GM12878 (cell line): Measurements from ENCODE around the gene FBXL7. TPM values are rescaled to one million over a fixed set of nuclear protein-coding genes. Genes with fewer than 3 reads are reported as not detected.

Source experiments
- ATAC-seq: fragments of 200-7000 bp; cut with Tn5 transposase; 3 replicates; pipeline ENCODE4 v1.9.1; 2020; ENCODE audit warnings: mild to moderate bottlenecking, moderate library complexity
- BruUV-seq: library from RNA; stranded (reverse); fragments of 400-500 nt; replicated peaks from 2 replicates; lab custom pipeline; 2021; lab: Mats Ljungman, UMichigan
- CTCF ChIA-PET: fragments of 300-600 bp; sonication (Branson Sonifier 250); formaldehyde crosslinking; extraction: SDS; loops from one replicate; lab custom pipeline; 2021; ENCODE audit warnings: inconsistent platforms; lab: Yijun Ruan, JAX
- POLR2A ChIA-PET: fragments of 350-600 bp; formaldehyde crosslinking; extraction: SDS; loops from one replicate; lab custom pipeline; 2021; ENCODE audit warnings: inconsistent platforms; lab: Charles Lee
- RAD21 ChIA-PET: fragments of 300-600 bp; sonication (Branson Sonifier 250); formaldehyde crosslinking; loops from one replicate; lab custom pipeline; 2023; ENCODE audit warnings: antibody characterized with exemption; ENCODE audit not compliant: unreplicated experiment; lab: Charles Lee
- SMC1A ChIA-PET: fragments of 300-600 bp; sonication (Branson Sonifier 250); formaldehyde crosslinking; loops from one replicate; lab custom pipeline; 2023; ENCODE audit not compliant: unreplicated experiment, uncharacterized antibody; lab: Charles Lee
- DNase-seq: peaks from one replicate; pipeline ENCODE4 v3.0.0-alpha.2; 2011; ENCODE audit warnings: low read depth, low spot score
- FAIRE-seq: peaks from 3 replicates; lab custom pipeline; 2011; peaks lifted over from hg19 to GRCh38; lab: Jason Lieb, UNC
- H2AFZ ChIP-seq: 2 replicates; pipeline ENCODE4 v1.6.0; 2011; ENCODE audit warnings: low read depth, low read length, control low read depth; ENCODE audit not compliant: control insufficient read depth
- H3K27ac ChIP-seq: 2 replicates; pipeline ENCODE4 v1.5.1; 2011; ENCODE audit warnings: control low read depth; ENCODE audit not compliant: control insufficient read depth, insufficient read depth
- H3K27me3 ChIP-seq, 2 experiments: replicated peaks in 1 of 2; 2 replicates each; pipeline versions ENCODE4 v1.6.0 to v1.6.1; 2011; ENCODE audit warnings: low read length in 1 of 2; ENCODE audit not compliant: control insufficient read depth in 2 of 2, insufficient read depth in 2 of 2
- H3K36me3 ChIP-seq, 2 experiments: 2 replicates each; pipeline ENCODE4 v1.5.1; 2011; ENCODE audit warnings: low read length in 1 of 2; ENCODE audit not compliant: control insufficient read depth in 2 of 2, insufficient read depth in 2 of 2
- H3K4me1 ChIP-seq: 2 replicates; pipeline ENCODE4 v1.6.1; 2011; ENCODE audit warnings: mild to moderate bottlenecking, low read length, moderate library complexity, mixed read lengths; ENCODE audit not compliant: control insufficient read depth, insufficient read depth
- H3K4me2 ChIP-seq: 2 replicates; pipeline ENCODE4 v1.6.0; 2011; ENCODE audit warnings: control low read depth; ENCODE audit not compliant: control insufficient read depth, insufficient read depth
- H3K4me3 ChIP-seq: fragments of 200-600 bp; sonication (generic); 2 replicates; pipeline ENCODE4 v1.5.1; 2016
- H3K79me2 ChIP-seq: 2 replicates; pipeline ENCODE4 v1.6.0; 2011; ENCODE audit warnings: low read length; ENCODE audit not compliant: control insufficient read depth, insufficient read depth
- H3K9ac ChIP-seq: 2 replicates; pipeline ENCODE4 v1.8.0; 2011; ENCODE audit warnings: low read length, control low read depth, mixed read lengths; ENCODE audit not compliant: control insufficient read depth, insufficient read depth
- H3K9me3 ChIP-seq: replicated peaks from 3 replicates; pipeline ENCODE4 v1.5.1; 2011; ENCODE audit warnings: mild to moderate bottlenecking, low read length; ENCODE audit not compliant: control insufficient read depth, insufficient read depth
- H4K20me1 ChIP-seq: 2 replicates; pipeline ENCODE4 v1.6.0; 2011; ENCODE audit not compliant: control insufficient read depth, insufficient read depth
- CBX3 ChIP-seq: fragments of 200-600 bp; sonication (generic); IDR thresholded peaks from 2 replicates; pipeline ENCODE4 v1.6.1; 2016; ENCODE audit warnings: low read depth, borderline replicate concordance
- CBX5 ChIP-seq: sonication (generic); IDR thresholded peaks from 2 replicates; pipeline ENCODE4 v1.6.1; 2016; ENCODE audit warnings: low read depth, moderate library complexity, mild to moderate bottlenecking, inconsistent platforms
- DPF2 ChIP-seq: fragments of 450-650 bp; IDR thresholded peaks from 2 replicates; pipeline ENCODE4 v1.6.1; 2017; ENCODE audit warnings: mild to moderate bottlenecking
- JUNB ChIP-seq: IDR thresholded peaks from 2 replicates; pipeline ENCODE4 v1.6.1; 2016; ENCODE audit warnings: antibody characterized with exemption, mild to moderate bottlenecking
- KAT2A ChIP-seq: conservative IDR thresholded peaks from 2 replicates; pipeline ENCODE4 v1.6.1; 2011; ENCODE audit warnings: low read depth, low read length; ENCODE audit not compliant: control insufficient read depth
- MXI1 ChIP-seq: fragments of 150-350 bp; IDR thresholded peaks from 2 replicates; pipeline ENCODE4 v1.6.1; 2011; ENCODE audit warnings: low read depth, mild to moderate bottlenecking, inconsistent platforms, low read length, improper control_type of control experiment
- NR2F1 ChIP-seq: fragments of 450-650 bp; conservative IDR thresholded peaks from 2 replicates; pipeline ENCODE4 v1.6.1; 2017; ENCODE audit warnings: mild to moderate bottlenecking
- TBL1XR1 ChIP-seq: IDR thresholded peaks from 2 replicates; pipeline ENCODE4 v1.6.1; 2012; ENCODE audit warnings: low read depth, low read length, improper control_type of control experiment
- USF1 ChIP-seq: IDR thresholded peaks from 2 replicates; pipeline ENCODE4 v1.6.1; 2011; ENCODE audit warnings: borderline replicate concordance, low read depth, mild to moderate bottlenecking, moderate library complexity, mixed read lengths, low read length; ENCODE audit not compliant: insufficient read depth; ENCODE audit errors: extremely low read length
- USF2 ChIP-seq: IDR thresholded peaks from 2 replicates; pipeline ENCODE4 v1.6.1; 2011; ENCODE audit warnings: low read depth, low read length, improper control_type of control experiment, borderline replicate concordance
- WGBS: methylation state at CpG from one replicate; pipeline ENCODE4 v1.1.6; 2016; ENCODE audit warnings: low lambda C conversion rate; ENCODE audit not compliant: insufficient replicate concordance, insufficient coverage; ENCODE audit errors: missing lambda C conversion rate; 5-methylcytosine and 5-hydroxymethylcytosine counted together
- in situ Hi-C: fragments of 300-500 bp; cut with MboI; formaldehyde crosslinking; loops from 9 replicates; pipeline ENCODE4 v1.14.3; 2018; ENCODE audit warnings: mixed read lengths
- intact Hi-C: fragments of 100-400 bp; cut with micrococcal nuclease; formaldehyde crosslinking; loops from one replicate; pipeline ENCODE4 v1.14.2; 2022; ENCODE audit not compliant: unreplicated experiment
- polyA plus RNA-seq, 11 experiments: library from polyadenylated mRNA; depleted of rRNA in 4 of 11; unstranded in 6 of 11; stranded (reverse) in 5 of 11; fragments of >200 nt; fragmentation: Nextera tagmentation in 4 of 11; fragmentation: Illumina TruSeq in 1 of 11; extraction: Ambion mirVana in 4 of 11; extraction: Trizol in 1 of 11; gene quantifications; 1 replicate in 1 of 11; 2 replicates in 10 of 11; pipeline versions ENCODE4 v1.2.1 to v1.2.3, GENCODE V29; 2011 to 2016; ENCODE audit warnings: inconsistent platforms in 2 of 11, missing spikeins in 2 of 11, low read depth in 1 of 11
- total RNA-seq, 4 experiments: library from RNA; depleted of rRNA in 3 of 4; stranded (reverse); fragments of >200 nt in 3 of 4; fragmentation: Illumina TruSeq in 1 of 4; extraction: Trizol in 1 of 4; gene quantifications; 2 replicates each; pipeline versions ENCODE4 v1.2.1 to v1.2.3, GENCODE V29; 2013 to 2021

The FBXL7 gene
- total and polyA plus RNA-seq, 10 of the 15 experiments (the other 5 are each of a cell fraction or from before 2014, with no cell fraction given): 0.03 to 0.44 (median 0.16) TPM

- H3K4me1 ChIP-seq: no peaks in the 10 kb centered on the region
- RAD21 ChIA-PET: no interaction called here
- ATAC-seq (no peak), FAIRE-seq (no peak), DNase-seq (no peak)
- no peak overlapping the region for H3K27ac ChIP-seq
- H3K79me2 ChIP-seq: no peaks in the 10 kb centered on the region
- no peaks in the 10 kb centered on the region for H3K36me3 ChIP-seq
- no peak overlapping the region for H2AFZ ChIP-seq
- no peak overlapping the region for H3K4me3 ChIP-seq
- intact Hi-C loops (no loop called here), in situ Hi-C loops (no loop called here)
- SMC1A ChIA-PET: no interaction called here
- no peak overlapping the region for H3K4me2 ChIP-seq
- H3K9me3 ChIP-seq: no peaks in the 10 kb centered on the region; the same call in 2 of the 3 replicates
- CTCF ChIA-PET: interaction anchor here (0.6 kb wide), 1 partner anchor 9 kb away, joined by 5 read pairs; no protein-coding TSS in a partner anchor
- POLR2A ChIA-PET: no interaction called here
- no peaks in the 10 kb centered on the region for H4K20me1 ChIP-seq
- WGBS: 3% methylated on average over 2 of the region's 2 CpGs
- H3K27me3 ChIP-seq: no peaks in the 10 kb centered on the region
- no peak overlapping the region for H3K9ac ChIP-seq
- no TSS peak for BruUV-seq
- no peak for TF ChIP-seq CBX5
- TF ChIP-seq NR2F1: no peak
- no peak for TF ChIP-seq CBX3
- TF ChIP-seq USF2: no peak
- no peak for TF ChIP-seq USF1
- TF ChIP-seq KAT2A: no peak
- no peak for TF ChIP-seq MXI1
- TF ChIP-seq DPF2: no peak
- TF ChIP-seq JUNB: no peak
- TF ChIP-seq TBL1XR1: no peak
Measured at GRCh38 chr5:15748266-15748665, 248.3 kb downstream of the FBXL7 start.
